ENCODE results near the gene ATP6V0E2.
"Not testable (repeated sequence)": the region's sequence is repeated elsewhere in the genome, so short reads cannot be mapped to it uniquely, and the experiment has no call there.

ATP6V0E2 gene

DNA sequence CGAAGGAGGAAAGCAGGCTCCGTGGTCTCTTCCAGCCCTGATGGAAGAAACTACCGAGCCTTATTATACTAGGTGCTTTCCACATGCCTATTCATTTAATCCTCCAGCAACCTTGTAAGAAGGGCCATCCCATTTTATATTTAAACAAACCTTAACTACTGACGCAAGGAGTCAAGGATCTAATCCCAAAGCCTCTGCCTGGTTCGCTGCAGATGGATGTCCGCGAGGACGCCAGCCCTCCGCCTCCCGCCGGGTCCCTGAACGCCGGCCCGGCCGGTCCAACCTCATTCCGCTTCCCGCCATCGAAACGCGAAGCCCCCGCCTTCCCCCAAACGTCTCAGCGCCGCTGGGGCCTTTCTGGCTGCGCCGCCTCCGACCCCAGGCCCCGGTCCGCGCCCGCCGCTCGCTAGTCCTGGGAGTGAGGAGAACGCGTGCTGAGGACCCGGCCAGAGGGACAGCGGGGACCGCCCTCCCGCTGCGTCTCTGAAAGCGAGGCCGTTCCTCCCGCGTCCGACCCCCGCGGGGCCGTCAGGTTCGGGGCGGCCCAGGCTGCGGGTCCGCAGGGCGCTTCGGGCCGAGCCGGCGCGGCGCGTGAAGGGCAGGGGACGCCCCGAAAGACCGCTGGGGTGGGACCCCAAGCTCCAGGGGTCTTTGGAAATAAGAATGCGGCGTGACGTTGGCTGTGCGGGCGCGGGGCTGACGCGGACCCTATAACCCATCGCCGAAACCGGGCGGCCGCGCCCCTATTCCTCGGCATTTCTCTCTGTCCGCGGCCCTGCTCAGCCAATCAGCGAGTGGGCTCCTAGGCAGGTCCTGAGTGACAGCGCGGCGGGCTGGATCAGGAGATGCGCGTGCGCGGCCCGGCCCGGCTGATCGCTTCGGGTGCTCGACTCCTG is at the start of gene ATP6V0E2:
Gene ATP6V0E2, plus strand, starts transcription at position 896 of the 896 bp plus-strand sequence. CDS start 97 bp downstream, outside the sequence.
- DNase-seq (ENCODE audit: low read depth) = peak; percentile 88

DNA sequence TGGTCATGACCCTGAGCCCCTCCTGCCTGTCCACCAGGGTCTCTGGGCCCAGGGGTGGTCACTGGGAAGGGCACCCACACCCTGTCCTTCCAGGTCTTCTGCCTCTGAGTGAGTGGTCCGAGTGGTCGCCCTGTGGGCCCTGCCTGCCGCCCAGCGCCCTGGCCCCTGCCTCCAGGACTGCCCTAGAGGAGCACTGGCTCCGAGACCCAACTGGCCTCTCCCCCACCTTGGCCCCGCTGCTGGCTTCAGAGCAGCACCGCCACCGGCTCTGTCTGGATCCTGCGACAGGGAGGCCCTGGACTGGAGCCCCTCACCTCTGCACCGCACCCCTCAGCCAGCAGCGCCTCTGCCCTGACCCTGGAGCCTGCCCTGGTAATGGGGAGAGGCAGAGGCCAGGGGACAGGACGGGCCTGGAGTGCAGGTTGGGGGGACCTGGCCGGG is 49.4 kb upstream of the ATP6V0E2 start:
- no peak for DNase-seq (ENCODE audit: low read depth)

DNA sequence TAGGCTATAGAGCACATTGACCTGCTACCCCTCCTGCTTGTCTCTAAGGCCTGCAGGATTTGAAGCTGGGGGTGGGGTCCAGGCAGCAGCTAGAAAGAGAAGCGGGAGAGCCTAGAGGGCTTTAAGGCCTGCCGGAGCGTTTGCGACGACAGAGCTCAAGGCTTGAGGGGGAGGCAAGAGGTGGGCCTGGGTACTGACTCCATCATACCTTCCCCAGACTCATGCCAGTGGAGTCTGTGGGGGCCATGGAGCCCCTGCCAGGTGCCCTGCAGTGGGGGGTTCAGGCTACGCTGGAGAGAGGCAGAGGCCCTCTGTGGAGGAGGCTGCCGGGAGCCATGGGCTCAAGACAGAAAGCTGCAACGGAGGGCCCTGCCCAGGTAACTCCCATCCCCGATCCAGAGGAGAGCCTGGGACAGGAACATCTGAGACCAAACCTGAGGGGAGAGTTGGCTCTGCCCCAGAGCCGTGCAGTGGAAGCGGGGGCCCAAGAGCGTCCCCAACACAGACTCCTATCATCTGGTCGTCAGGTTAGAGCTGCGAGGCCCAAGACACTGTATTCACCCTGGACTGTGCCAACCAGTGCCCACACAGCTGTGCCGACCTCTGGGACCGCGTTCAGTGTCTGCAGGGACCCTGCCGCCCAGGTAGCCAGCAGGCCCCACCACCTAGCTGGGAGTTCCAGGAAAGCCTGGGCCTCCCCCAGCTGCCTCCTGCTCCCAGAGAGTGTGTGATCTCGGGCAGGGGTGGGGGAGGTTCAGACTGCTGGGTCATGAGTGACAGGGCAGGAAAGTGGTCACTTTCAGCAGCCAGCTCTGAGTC is 48.8 kb upstream of the ATP6V0E2 start:
- DNase-seq (ENCODE audit: low read depth) = no peak

DNA sequence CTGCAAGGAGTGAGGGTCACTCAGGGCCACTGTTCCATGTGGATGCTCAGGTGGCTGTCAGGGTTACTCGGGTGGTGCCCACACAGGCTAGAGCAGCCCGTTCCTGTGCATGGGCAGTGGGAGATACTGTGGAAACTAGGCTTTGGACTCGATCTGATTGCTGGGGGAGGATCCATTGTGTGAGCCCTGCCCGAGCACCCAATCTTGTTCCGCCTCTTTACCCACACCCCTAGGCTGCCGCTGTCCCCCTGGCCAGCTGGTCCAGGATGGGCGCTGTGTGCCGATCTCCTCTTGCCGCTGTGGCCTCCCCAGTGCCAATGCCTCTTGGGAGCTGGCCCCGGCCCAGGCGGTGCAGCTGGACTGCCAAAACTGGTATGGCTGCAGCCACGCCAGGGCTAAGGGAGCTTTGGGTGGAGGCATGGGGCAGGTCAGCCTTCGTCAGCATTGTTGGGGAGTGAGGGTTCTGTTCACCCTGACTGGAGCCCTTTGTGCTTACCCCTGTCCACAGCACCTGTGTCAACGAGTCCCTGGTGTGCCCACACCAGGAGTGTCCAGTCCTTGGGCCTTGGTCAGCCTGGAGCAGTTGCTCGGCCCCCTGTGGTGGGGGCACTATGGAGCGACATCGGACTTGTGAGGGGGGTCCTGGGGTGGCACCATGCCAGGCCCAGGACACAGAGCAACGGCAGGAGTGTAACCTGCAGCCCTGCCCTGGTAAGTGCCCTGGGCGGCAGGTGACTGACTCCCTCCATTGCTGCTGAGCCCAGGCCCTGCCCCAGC is 48.0 kb upstream of the ATP6V0E2 start:
- no peak for DNase-seq (ENCODE audit: low read depth)

DNA sequence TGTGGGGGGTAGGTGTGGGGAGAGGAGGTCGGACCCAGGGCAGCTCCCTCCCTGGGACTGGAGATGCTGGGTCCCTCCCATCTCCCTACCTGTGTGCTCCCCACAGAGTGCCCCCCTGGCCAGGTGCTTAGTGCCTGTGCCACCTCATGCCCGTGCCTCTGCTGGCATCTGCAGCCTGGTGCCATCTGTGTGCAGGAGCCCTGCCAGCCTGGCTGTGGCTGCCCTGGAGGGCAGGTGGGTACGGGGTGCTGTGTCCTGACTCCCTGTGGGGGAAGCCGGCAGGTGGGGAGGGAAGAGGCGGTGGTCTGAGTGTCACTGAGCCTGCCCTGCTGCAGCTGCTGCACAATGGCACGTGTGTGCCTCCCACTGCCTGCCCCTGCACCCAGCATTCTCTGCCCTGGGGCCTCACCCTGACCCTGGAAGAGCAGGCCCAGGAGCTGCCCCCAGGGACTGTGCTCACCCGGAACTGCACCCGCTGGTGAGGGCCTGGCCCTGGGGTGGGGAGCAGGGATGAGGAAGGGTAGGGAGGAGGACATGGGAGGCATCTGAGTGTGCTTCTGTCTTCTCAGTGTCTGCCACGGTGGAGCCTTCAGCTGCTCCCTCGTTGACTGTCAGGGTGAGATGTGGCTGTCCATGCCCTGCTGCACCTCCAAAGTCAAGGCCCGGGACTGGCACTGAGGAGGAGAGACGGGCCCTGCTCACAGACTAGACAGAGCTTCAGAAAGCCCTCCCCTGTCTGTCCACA is 47.3 kb upstream of the ATP6V0E2 start:
- DNase-seq (ENCODE audit: low read depth) = no peak

DNA sequence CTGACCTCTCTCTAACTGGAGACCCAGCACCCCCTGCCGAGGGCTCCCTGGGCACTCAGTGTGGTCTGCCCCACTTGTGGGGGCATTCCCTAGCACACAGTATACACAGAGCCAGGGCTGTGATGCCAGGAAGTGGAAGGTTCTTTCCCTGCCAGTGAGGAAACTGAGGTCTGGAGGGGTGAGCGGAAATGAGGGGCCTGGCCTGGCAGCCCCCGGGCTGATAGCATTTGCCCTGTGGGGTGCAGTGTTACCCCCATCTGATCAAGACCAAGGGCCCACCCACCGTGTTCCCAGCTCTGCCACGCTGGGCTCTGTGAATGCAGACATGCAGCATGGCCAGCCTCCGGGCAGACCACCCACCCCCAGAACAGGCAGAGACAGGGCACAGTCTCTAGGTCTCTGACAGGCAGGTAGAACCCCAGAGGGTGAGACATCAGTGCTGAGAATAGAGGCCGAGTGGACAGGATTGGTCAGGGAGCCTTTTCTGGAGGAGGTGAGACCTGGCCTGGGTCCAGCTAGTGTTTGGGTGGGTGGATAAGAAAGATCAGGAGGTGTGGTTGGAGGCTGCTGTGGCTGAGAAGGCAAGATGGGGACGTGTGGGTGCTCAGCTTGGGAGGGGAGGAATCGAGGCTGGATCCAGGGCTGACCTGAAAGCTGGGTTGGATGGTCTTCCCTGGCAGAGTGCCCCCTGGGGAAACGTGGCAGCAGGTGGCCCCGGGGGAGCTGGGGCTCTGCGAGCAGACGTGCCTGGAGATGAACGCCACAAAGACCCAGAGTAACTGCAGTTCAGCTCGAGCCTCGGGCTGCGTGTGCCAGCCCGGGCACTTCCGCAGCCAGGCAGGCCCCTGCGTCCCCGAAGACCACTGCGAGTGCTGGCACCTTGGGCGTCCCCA is 46.4 kb upstream of the ATP6V0E2 start:
- DNase-seq (ENCODE audit: low read depth) = no peak

DNA sequence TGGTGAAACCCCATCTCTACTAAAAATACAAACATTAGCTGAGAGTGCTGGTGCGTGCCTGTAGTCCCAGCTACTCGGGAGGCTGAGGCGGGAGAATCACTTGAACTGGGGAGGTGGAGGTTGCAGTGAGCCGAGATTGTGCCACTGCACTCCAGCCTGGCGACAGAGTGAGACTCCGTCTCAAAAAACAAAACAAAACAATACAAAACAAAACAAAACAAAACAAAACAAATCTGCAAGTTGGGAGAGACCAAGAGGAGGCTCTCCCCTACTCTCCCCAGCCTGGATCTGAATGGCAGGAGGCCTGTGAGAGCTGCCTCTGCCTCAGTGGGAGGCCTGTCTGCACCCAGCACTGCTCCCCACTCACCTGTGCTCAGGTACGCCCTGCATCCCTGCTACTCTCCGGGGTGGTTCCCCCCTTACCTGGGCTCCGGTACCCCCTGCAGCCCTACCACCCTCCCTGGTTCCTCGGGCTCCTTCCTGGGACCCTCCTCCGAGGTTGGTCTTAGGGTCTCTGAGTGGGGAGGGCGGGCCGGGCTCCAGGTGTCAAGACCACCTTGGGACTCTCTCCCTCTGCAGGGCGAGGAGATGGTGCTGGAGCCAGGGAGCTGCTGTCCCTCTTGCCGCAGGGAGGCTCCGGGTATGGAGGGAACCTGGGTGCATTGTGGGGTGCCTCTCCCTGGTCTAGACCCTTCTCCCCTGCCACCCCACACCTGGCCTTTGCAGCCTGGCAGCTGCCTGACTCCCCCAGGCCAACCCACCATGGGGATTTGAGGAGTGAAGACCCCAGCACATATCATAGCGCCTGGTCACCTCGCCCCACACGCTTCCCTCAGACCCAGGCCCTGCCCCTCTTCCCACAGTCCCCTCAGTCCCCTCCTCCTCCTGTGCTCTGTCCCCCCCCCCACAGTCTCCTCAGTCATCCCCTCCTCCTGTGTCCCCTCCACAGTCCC is 45.1 kb upstream of the ATP6V0E2 start:
- DNase-seq (ENCODE audit: low read depth) = no peak

DNA sequence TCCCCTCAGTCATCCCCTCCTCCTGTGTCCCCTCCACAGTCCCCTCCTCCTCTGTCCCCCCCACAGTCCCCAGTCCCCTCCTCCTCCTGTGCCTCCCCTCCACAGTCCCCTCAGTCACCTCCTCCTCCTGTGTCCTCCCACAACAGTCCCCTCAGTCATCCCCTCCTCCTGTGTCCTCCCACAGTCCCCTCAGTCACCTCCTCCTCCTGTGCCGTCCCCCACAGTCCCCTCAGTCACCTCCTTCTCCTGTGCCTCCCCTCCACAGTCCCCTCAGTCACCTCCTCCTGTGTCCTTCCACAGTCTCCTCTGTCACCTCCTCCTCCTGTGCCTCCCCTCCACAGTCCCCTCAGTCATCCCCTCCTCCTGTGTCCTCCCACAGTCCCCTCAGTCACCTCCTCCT is 43.2 kb upstream of the ATP6V0E2 start:
- DNase-seq (ENCODE audit: low read depth) = not testable (repeated sequence)

DNA sequence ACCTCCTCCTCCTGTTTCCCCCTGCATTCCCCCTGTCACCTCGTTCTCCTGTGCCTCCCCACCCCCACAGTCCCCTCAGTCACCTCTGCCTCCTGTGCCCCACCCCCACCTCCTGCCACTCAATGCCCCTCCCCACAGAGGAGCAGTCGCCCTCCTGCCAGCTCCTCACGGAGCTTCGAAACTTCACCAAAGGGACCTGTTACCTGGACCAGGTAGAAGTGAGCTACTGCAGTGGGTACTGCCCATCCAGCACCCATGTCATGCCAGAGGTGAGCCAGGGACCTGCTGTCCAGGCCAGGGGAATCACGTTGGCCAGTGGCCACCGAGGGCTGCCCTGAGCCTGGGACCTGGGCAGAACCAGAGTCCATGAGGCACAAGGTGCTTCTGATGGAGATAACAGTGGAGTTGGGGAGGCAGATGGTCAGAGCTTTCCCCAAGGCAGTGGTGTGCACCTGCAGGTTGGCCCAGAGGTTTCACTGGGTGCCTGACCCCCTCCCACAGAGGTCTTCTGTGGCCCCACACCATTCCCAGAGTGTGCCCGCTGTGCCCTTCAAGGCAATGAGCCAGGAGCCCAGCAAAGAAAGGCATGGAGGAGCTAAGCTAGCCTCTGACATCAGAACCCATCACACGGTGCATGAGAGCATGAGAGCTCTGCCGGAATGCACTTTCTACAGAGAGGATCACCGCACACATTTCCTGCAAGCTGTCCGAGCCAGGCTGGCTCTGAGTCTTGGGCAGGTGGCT is 42.6 kb upstream of the ATP6V0E2 start:
- no peak for DNase-seq (ENCODE audit: low read depth)

DNA sequence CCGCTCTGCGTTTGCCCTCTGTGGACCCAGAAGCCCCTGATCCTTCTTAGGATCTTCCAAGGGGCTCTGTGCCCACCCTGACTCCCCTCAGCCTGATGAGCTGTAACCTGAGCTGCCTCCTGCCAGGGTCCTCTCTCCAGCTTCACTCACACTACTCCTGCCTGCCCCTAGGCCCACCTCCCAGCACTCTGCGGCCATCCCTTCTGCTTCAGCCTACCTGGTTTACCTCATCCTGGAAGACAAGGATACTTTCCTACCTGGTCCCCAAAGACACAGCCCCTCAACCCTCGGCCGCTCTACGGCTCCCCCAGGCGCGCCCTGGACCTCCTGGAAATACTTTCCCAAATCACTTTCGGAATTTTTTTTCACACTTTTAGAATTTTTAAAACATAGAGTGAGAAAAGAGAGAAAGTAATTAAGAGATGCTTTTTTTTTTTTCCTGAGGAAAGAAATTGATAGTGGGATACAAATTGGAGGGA is 42.0 kb upstream of the ATP6V0E2 start:
- DNase-seq (ENCODE audit: low read depth) = no peak

DNA sequence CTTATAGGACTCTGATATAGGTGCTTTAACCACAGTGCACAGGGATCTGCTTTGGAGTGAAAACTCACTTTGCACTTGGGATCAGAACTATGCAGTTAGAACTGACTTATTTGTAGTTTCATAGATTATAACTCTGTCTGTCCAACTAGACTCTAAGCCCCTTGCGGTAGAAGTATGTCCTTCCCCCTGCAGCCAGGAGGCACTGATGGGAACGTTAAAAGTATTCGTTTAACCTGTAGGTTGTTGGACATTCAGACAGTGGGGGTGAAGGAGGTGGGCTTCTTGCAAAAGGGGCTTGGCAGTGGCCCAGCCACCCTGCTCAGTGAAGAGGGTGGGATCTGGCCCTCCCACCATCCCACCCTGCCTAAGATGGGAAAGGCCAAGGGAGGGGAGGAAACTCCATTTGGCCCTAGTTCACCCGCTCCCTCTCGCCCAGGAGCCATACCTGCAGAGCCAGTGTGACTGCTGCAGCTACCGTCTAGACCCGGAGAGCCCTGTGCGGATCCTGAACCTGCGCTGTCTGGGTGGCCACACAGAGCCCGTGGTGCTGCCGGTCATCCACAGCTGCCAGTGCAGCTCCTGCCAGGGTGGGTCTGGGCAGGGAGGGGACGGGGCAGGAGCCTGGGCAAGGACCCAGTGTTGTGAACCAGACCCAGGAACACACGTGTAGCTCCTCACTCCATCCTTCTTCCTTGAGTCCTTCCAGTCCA is 41.3 kb upstream of the ATP6V0E2 start:
- no peak for DNase-seq (ENCODE audit: low read depth)

DNA sequence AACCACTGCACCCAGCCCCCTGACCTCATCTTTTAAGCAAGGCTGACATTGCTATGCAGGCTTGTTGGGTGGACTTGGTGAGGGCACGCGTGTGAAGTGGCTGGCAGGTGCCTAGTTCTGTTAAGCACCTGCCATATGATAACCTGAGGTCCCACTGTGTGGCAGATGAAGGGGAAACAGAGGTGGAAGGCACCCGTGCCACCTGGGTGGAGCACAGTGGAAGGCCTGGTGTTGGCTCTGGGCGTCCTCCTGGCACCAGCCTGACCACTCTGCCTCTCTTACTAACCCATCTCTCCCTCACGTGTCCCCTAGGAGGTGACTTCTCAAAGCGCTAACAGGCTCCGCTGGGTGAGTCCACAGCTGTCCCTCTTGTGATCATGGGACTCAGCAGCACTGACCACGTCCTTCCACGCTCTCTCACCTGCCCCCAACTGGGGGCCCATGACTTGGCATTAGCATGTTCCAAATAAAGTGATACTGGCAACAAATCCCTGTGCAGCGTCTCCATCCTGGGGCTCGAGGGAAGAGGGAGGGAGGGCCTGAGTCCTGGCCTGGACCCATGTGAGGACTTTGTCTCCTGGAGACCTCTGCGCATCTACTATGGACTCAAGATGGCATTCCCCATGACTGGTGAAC is 40.2 kb upstream of the ATP6V0E2 start:
- DNase-seq (ENCODE audit: low read depth) = no peak

DNA sequence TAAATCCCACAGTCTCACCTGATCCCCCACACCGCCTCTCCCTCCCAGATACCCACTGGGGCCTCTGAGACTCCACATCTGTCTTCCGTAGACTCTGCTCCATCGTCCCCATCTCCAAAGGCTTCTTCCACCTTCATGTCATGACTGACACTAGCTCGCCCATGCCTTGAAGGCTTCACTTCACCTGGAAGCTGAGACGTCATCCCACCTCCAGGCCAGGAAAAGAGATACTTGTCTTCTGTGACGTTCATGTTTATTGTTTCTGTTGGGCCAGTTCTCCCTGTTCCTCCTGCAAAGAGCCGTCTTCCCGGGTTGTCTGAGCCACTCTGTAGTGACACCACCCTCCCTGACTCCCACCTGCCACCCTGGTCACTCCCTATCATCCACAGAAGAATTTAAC is 39.2 kb upstream of the ATP6V0E2 start:
- no peak for DNase-seq (ENCODE audit: low read depth)

DNA sequence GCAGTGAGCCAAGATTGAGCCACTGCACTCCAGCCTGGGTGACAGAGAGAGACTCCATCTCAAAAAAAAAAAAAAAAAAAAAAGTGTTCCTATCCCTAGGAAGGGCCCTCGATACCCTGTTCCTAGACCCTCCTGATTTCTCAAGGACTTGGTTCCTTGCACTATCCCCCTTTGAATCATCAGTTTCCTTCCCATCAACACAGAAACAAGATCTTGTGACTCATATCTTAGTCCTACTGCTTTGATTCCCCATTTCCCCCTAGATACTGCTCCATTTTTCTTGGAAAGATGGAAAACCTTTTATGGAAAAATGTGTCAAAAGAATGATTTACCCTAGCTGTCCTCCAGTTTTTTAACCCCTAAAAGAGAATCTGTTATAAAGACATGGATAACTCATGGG is 37.3 kb upstream of the ATP6V0E2 start:
- no peak for DNase-seq (ENCODE audit: low read depth)

DNA sequence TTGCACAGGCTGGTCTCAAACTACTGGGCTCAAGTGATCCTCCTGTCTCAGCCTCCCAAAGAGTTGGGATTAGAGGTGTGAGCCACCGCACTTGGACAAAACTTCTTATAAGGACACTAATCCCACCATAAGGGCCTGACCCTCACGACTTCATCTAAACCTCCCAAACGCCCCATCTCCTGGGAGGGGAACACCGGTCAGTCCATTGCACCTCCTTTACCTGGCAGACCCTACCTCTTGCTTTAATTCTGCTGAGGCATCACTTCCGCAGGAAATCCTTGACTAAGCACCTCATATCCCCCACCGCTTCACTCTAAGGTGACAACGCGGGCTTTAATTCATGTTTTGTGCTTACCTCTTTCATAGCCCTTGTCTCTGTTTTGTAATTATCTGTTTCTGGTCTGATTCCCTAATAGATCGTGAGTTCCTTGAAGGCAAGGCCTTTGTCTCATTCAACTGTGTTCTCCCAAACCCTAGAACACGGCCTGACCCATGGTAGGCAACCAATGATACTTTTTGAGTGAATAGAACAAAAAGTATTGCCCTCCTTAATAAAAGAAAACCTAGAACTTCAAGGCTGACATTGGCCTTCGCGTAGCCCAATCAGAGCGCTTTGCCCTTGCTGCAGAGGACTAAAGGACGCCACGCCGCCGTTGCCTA is 36.1 kb upstream of the ATP6V0E2 start:
- DNase-seq (ENCODE audit: low read depth) = no peak

DNA sequence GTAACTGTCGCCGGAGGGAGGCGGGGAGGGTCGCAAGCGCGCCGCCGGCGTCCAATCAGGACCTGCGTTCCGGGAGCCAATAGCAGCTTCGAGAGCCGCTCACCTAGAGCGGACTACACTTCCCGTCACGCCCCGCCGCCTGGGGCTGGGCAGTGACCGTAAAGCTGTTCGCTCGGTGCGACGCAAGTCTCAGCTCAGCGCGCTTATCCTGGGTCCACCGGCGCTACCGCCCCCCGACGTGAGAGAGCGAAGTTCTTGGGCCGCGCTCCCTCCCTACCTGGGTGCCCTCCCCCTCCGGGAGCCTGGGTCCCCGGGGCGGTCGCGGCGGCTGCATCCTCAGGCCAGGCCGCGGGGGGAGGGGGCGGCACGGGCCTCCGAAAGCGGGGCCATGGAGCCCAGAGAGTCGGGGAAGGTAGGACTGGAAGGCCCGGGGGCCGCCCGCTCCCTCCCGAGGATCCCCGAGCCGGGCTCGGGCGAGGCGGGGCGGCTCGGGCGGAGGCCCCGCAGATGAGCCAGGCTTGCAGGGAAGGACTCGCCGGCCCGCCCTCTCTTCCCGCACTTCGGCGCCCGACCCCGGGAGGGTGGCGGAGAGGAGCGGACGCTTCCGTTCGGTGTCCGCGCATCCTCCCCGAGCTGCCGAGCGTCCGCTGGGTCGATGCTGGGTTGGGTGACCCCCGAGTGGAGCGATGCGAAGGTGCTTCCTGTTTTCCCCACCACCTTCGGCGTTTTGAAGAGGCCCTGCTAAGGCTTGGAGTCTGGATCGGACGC is 35.4 kb upstream of the ATP6V0E2 start, which contains the start of gene ZNF862:
Gene ZNF862, plus strand, starts transcription at position 152 of the 768 bp plus-strand sequence. Its CDS starts 237 bp downstream, at position 389.
- peak; percentile 91 for DNase-seq (ENCODE audit: low read depth)
